Upper lobe of left lung (tissue), 4 donors: ENCODE data around the gene SPATA24.

Experiments used
- CTCF ChIP-seq, 6 experiments: fragments of 450-650 bp in 4 of 6; fragments of 200-600 bp in 2 of 6; sonication (generic) in 2 of 6; IDR thresholded peaks; one replicate each; pipeline ENCODE4 v1.5.1; 2016 to 2019; ENCODE audit warnings: antibody characterized with exemption in 6 of 6
- POLR2A ChIP-seq, 4 donors: fragments of 450-650 bp; IDR thresholded peaks; one replicate each; pipeline ENCODE4 v1.5.1; 2016 to 2017; ENCODE audit warnings: antibody characterized with exemption in 4 of 4, mild to moderate bottlenecking in 2 of 4
- POLR2AphosphoS5 ChIP-seq, 2 donors: sonication (generic); formaldehyde crosslinking; IDR thresholded peaks; one replicate each; pipeline ENCODE4 v1.5.1; 2017; ENCODE audit warnings: antibody characterized with exemption in 2 of 2

- TF ChIP-seq CTCF (IDR thresholded peaks at IDR 0.05) (no peak), POLR2AphosphoS5 (IDR thresholded peaks at IDR 0.05) (no peak), POLR2A (IDR thresholded peaks at IDR 0.05) (no peak)
Observed at GRCh38 chr5:139378941-139379361, 24.9 kb downstream of the SPATA24 start.
